ENCODE results near the gene MGRN1. TPM values are rescaled to one million over a fixed set of nuclear protein-coding genes. Genes with fewer than 3 reads are reported as not detected.

MGRN1 gene
- total and polyA plus RNA-seq, 2 of the 13 experiments (the other 11 are each of a cell fraction or from before 2014, with no cell fraction given) = 11.9 to 12.6 TPM

GRCh38 chr16:4702466-4702808, 77.8 kb downstream of the MGRN1 start (continued):
- TF ChIP-seq ZBTB4 (CRISPR knock-in tag; IDR thresholded peaks at IDR 0.05; ENCODE audit: borderline replicate concordance) = no peak
- TF ChIP-seq SAP130 (CRISPR knock-in tag; IDR thresholded peaks at IDR 0.05; ENCODE audit: low read depth) = peak; percentile 69
- no peak for TF ChIP-seq SMARCE1 (IDR thresholded peaks at IDR 0.05; ENCODE audit: borderline replicate concordance)
- no peak for TF ChIP-seq IRX3 (CRISPR knock-in tag; IDR thresholded peaks at IDR 0.05; ENCODE audit: borderline replicate concordance, low read depth)
- no peak for TF ChIP-seq KAT2B (IDR thresholded peaks at IDR 0.05; ENCODE audit: borderline replicate concordance, low read depth, low read length)
- no peak for TF ChIP-seq HMG20A (CRISPR knock-in tag; IDR thresholded peaks at IDR 0.05; ENCODE audit: borderline replicate concordance)
- no peak for TF ChIP-seq ETV6 (CRISPR knock-in tag; conservative IDR thresholded peaks at IDR 0.05)
- TF ChIP-seq ZNF567 (CRISPR knock-in tag; IDR thresholded peaks at IDR 0.05; ENCODE audit: borderline replicate concordance) = no peak
- no peak for TF ChIP-seq ZFYVE20 (CRISPR knock-in tag; IDR thresholded peaks at IDR 0.05; ENCODE audit: borderline replicate concordance, low read depth)
- TF ChIP-seq SALL1 (CRISPR knock-in tag; IDR thresholded peaks at IDR 0.05) = peak; percentile 21; the same call in 1 of the 2 replicates
- no peak for TF ChIP-seq MTF1 (CRISPR knock-in tag; IDR thresholded peaks at IDR 0.05)
- no peak for TF ChIP-seq POGZ (CRISPR knock-in tag; IDR thresholded peaks at IDR 0.05)
- no peak for TF ChIP-seq ZNF878 (CRISPR knock-in tag; IDR thresholded peaks at IDR 0.05)
- no peak for TF ChIP-seq ZNF280D (CRISPR knock-in tag; IDR thresholded peaks at IDR 0.05)
- no peak for TF ChIP-seq ZNF841 (CRISPR knock-in tag; IDR thresholded peaks at IDR 0.05; ENCODE audit: borderline replicate concordance)
- TF ChIP-seq TERF1 (CRISPR knock-in tag; IDR thresholded peaks at IDR 0.05) = no peak
- TF ChIP-seq SOX13 (IDR thresholded peaks at IDR 0.05) = no peak
- no peak for TF ChIP-seq SOX13 (CRISPR knock-in tag; conservative IDR thresholded peaks at IDR 0.05 in 1 of 2, IDR thresholded peaks at IDR 0.05 in 1 of 2)
- peak; percentile 51; the same call in 1 of the 2 replicates for TF ChIP-seq RARA (CRISPR knock-in tag; IDR thresholded peaks at IDR 0.05)
- peak; percentile 52 for TF ChIP-seq MYC (CRISPR knock-in tag; IDR thresholded peaks at IDR 0.05; ENCODE audit: borderline replicate concordance)
- TF ChIP-seq ZNF280B (CRISPR knock-in tag; IDR thresholded peaks at IDR 0.05; ENCODE audit: borderline replicate concordance) = no peak
- no peak for TF ChIP-seq ZNF615 (CRISPR knock-in tag; IDR thresholded peaks at IDR 0.05; ENCODE audit: borderline replicate concordance)
- no peak for TF ChIP-seq ASH2L (IDR thresholded peaks at IDR 0.05; ENCODE audit: insufficient read length, low read depth, low read length)

Data from HepG2 (cell line).